GM21528 (cell line): Measurements from ENCODE around the gene NRIP2.

Source experiments
- ATAC-seq: cut with Tn5 transposase; IDR thresholded peaks from one replicate; pipeline ENCODE4 v1.9.1; 2021; ENCODE audit warnings: mild to moderate bottlenecking, moderate library complexity; ENCODE audit not compliant: unreplicated experiment, low FRiP score

Gene NRIP2

DNA sequence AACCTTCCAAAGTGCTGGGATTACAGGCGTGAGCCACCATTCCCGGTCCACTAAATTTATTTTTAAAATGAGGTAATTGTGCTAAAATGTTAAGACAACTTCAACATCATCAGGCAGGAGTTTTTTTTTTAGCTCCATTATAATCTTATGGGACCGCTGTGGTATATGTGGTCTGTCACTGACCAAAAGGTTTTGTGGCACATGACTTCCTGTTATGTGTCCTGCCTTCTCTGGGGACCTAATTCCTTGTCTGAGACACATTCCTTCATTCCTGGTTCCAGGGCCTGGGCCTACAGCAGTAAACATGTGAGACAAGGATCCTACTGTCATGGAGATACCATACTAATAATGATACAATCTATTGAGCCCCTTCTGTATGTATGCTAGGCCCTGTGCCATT, 17.1 kb upstream of the NRIP2 start:
- no peak for ATAC-seq

- no peak for ATAC-seq
Observed at GRCh38 chr12:2845280-2845679, 10.4 kb upstream of the NRIP2 start.

- no peak for ATAC-seq
Observed at GRCh38 chr12:2844786-2845185, 10.0 kb upstream of the NRIP2 start.

DNA sequence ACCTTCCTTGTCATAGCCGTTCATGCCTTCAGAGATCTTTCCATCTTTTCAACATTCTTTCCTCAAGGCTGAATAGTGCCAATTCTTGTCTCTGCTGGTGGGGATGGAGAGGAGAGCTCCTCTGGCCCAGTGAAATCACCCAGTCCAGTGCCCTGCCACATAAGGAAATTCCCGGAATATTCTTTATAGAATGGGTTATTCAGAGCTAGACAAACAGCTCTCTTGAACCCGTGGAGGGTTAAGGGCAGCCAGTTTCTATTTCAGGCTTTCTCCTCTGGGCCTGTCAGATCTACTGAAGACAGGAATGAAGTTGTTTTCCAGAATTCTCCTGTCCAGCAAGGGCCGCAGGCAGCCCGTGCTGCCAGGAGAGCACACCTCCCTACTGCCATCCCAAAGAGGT, 8.1 kb upstream of the NRIP2 start:
- no peak for ATAC-seq

GRCh38 chr12:2841056-2841650, 6.3 kb upstream of the NRIP2 start:
- no peak for ATAC-seq

DNA sequence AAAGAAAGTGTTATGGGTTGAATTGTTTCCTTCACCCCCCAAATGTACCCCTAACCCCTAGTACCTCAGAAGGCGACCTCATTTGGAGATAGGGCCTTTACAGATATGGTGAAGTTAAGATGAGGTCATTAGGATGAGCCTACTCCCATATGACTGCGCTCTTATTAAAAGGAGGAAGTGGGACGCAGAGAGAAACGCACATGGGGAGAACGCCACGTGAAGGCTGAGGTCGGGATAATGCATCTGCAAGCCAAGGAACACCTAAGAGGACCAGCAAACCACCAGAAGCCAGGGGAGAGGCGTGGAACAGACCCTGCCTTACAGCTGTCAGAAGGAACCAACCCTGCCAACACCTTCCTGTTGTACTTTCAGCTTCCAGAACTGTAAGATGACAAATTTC, 1.7 kb upstream of the NRIP2 start:
- ATAC-seq, result no peak

GRCh38 chr12:2835691-2836403, 1.0 kb upstream of the NRIP2 start:
- no peak for ATAC-seq

DNA sequence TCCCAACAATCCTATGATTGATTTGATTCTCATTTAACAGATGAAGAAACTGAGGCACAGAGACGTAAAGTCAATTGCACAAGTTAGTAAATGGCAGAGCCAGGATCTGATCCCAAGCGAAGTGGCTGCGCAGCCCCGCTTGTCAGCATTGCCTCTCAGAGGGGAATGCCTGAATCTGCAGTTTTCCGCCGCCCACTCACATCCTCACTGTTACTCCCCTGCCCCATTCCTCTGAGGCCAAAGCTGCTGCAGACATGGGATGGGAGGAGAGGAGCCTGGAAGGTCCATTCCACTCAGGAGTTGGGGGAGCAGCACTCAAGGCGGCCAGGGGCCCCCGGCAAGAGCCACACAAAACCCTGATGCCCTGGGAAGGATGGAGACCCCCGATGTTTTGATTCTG, 1.0 kb downstream of the NRIP2 start:
- ATAC-seq, result no peak

GRCh38 chr12:2833327-2833726, 1.5 kb downstream of the NRIP2 start:
- no peak for ATAC-seq

GRCh38 chr12:2832550-2833127, 2.2 kb downstream of the NRIP2 start:
- ATAC-seq, result no peak

DNA sequence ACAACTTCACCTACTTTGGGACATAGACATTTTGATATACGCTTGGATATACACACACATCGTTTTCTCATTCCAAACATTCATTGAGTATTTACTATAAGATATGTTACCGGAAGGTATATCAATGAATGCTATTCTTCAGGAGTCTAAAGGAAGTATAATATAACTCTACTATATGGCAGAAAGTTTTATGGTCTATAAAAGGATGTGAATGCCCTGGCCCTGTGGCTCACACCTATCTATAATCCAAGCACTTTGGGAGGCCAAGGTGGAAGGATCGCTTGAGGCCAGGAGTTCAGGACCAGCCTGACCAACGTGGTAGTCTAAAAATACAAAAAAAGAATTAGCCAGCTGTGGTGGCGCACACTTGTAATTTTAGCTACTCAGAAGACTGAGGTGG, 5.6 kb downstream of the NRIP2 start:
- no peak for ATAC-seq

- no peak for ATAC-seq
Observed at GRCh38 chr12:2826721-2827515, 7.9 kb downstream of the NRIP2 start.

DNA sequence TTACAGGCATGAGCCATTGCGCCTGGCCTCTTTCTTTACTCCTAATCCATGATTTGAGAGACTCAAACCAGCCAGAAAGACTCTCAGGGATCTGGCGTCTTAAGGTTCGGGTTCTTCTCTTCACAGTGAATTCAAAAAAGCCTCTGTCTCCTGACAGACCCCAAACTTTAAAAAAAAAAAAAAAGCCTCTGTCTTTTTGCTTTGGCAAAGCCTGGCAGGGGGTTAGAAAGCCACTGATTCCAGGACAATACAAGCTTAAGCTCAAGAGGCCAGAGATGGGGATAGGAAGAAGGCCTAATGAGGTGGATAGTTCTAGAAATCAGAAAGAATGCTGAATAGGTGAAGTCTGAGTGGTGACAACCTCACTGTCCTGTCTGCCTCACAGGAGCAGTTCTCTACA, 8.8 kb downstream of the NRIP2 start:
- ATAC-seq, result no peak

- no peak for ATAC-seq
Observed at GRCh38 chr12:2825132-2825531, 9.7 kb downstream of the NRIP2 start.

DNA sequence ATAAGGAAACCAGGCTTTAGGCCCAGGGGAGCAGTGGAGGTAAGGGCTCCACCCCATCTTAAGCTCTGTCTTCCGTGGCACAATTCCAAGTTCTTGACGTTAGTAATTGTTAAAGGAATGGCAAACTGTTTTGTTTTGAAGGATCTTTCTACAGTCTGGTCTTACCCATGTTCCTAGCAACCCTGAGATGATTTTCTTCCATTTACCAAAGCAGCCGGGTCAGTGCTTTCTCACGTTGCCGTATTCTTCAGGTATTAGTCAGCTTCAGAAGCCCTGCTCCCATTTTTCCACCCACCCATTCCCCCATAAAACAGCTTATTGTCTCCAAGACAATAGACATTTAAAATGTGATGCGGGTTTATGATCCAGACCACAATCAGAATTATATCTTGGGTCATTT, 10.3 kb downstream of the NRIP2 start:
- ATAC-seq, result no peak

- ATAC-seq, result no peak
Observed at GRCh38 chr12:2823483-2823882, 11.4 kb downstream of the NRIP2 start.

GRCh38 chr12:2820432-2820831, 14.4 kb downstream of the NRIP2 start:
- no peak for ATAC-seq

- no peak for ATAC-seq
Observed at GRCh38 chr12:2819810-2820209, 15.0 kb downstream of the NRIP2 start.

DNA sequence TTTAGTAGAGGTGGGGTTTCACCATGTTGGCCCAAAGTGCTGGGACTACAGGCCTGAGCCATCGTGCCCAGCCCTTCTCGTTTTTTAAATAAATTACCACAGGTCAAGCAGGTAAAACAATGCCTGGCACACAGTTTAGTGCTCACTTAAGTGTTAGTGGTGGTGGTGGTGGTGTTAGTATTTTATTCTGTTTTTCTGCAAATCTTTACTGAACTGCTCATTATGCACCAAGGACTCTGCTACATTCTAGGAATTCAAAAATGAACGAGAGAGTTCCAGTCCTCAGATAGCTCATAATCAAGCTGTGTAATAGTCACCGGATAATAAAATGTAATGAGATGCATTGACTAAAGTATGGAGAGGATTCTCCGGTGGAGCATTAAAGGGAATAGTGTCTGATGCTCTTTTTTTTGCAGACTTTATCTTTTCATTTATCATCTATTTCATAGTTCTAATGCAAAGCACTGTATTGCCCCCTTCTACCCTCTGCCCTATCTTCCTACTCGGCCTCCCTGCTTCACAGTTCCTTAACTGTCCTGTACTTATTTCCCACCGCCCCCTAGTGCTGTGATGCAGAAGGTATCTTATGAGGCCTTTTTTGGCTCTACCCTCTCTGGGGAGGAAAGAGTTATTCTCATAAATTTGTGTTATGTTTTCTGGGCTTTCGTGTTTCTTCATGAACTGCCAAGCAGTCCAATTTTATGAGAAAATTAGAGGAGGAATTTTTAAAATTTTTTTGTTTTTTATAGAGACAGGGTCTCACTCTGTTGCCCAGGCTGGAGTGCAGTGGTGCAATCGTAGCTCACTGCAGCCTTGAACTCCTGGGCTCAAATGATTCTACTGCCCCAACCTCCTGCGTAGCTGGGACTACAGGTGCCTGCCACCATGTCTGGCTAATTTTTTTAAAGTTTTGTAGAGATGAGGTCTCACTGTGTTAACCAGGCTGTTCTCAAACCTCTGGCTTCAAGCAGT, 21.3 kb downstream of the NRIP2 start:
- no peak for ATAC-seq
